Measurements from ENCODE around the gene GAL3ST2. TPM values are rescaled to one million over a fixed set of nuclear protein-coding genes. Genes with fewer than 3 reads are reported as not detected.

Gene GAL3ST2
- total RNA-seq, 2 experiments from 2014 or later: 1.1 TPM; not detected in 1

DNA sequence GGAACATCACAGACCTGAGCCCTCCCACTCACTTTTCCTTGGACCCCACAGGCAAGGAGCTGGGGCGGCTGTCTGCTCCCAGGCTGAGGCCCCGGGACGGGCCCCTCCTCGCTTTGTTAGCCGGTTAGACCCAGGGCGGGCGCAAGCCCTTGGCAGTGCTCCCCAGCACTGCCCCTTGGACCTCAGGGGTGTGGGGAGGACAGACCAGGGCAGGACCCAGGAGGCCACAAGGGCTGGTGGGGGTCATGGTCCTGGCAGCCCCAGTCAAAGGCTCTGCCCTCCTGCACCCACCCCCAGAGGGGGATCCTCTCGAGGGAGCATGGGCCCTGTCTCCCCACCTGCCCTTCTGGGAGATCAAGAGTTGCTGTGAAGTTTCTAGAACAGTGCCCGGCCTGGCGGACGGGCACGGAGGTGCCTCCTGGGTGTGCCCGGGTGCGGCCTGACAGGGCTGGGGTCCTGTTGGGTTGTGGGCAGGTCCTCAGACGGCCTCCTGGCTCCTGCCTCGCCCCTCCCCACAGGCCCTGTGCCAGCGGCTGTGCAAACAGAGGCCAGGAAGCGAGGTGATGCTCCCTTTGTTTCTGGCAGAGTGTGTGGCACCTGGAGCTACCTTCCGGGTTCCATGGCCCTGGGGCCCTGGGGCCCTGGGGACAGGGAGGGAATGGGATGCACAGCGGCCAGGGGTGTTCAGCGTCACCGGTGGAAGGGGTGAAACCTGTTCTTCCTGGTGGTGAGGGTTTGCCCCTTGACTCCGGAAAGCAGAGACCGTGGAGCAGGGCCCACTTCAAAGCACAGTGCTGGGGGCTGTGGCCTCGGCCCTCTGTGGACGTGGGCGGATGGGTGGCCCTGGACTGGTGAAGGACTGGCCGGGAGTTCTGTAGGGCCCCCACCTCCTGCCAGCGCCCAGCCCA is 2.9 kb upstream of the GAL3ST2 start:
- CTCF ChIA-PET (ENCODE audit: unreplicated experiment): no interaction called here

DNA sequence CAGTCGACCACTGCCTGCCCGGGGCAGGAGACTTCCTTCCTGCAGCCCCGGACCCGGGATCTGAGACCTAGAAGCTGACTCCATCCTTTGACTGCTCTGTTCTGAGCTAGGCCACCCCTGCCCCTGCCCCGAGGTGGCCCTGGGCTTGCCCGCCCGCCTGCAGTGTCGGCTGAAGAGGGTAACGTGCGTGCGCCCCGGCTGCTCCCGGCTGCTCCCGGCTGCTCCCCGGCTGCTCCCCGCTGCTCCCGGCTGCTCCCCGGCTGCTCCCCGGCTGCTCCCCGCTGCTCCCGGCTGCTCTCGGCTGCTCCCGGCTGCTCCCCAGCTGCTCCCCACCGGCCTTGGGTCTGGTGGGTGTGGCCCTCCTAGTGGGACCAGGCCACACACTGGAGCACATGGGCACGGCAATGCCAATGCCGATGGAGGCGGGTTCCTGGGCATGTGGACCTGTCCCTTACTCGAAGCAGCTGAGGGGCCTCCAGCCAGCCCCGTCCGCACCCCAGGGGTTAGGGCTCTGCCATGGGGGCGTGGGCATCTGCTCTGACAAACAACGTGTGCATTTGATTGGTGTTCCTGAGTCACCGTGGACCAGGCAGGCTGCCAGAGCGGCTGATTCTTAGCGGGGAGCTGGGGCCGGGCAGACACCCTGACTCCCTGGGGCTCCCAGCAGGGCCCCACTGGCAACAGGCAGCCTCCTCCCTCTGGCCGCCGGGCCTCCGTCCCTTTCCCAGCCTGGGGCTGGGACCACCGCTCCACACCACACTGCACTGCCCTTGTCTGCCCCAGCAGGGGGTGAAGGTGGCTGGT is 2.0 kb upstream of the GAL3ST2 start:
- ChIA-PET CTCF (ENCODE audit: unreplicated experiment) (no interaction called here), POLR2A (no interaction called here)
- Histone ChIP-seq H3K36me3 (ENCODE audit: insufficient read depth, low read length) (no peaks in the 10 kb centered on the region), H4K20me1 (ENCODE audit: insufficient read depth, low read length) (no peaks in the 10 kb centered on the region), H3K4me1 (ENCODE audit: insufficient read depth, low read length, poor library complexity, severe bottlenecking) (no peaks in the 10 kb centered on the region), H3K9me2 (ENCODE audit: insufficient read depth, low read length) (no peaks in the 10 kb centered on the region), H3K27ac (ENCODE audit: low read depth, low read length, poor library complexity, severe bottlenecking) (no peak overlapping the region), H2AFZ (ENCODE audit: low read length) (no peak overlapping the region), H3K4me3 (ENCODE audit: low read depth, low read length, poor library complexity, severe bottlenecking) (no peak overlapping the region), H3K79me2 (ENCODE audit: insufficient read depth, low read depth, low read length) (no peaks in the 10 kb centered on the region), H3K9me3 (ENCODE audit: low read length) (no peaks in the 10 kb centered on the region), H3K4me2 (ENCODE audit: low read length) (no peak overlapping the region)
- TF ChIP-seq EZH2phosphoT487 (IDR thresholded peaks at IDR 0.05; ENCODE audit: borderline replicate concordance, low read depth, low read length): no peak
- TF ChIP-seq, protein P1, sequence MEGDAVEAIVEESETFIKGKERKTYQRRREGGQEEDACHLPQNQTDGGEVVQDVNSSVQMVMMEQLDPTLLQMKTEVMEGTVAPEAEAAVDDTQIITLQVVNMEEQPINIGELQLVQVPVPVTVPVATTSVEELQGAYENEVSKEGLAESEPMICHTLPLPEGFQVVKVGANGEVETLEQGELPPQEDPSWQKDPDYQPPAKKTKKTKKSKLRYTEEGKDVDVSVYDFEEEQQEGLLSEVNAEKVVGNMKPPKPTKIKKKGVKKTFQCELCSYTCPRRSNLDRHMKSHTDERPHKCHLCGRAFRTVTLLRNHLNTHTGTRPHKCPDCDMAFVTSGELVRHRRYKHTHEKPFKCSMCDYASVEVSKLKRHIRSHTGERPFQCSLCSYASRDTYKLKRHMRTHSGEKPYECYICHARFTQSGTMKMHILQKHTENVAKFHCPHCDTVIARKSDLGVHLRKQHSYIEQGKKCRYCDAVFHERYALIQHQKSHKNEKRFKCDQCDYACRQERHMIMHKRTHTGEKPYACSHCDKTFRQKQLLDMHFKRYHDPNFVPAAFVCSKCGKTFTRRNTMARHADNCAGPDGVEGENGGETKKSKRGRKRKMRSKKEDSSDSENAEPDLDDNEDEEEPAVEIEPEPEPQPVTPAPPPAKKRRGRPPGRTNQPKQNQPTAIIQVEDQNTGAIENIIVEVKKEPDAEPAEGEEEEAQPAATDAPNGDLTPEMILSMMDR (conservative IDR thresholded peaks at IDR 0.05; ENCODE audit: low read length): no peak
- no peak for DNase-seq (ENCODE audit: low spot score)
- BruUV-seq (replicated peaks): no TSS peak
- intact Hi-C loops (cut with micrococcal nuclease; ENCODE audit: unreplicated experiment): no loop called here

More for the DNA sequence above, 2.9 kb upstream of the GAL3ST2 start:
- Histone ChIP-seq H2AFZ (ENCODE audit: low read length) (no peak overlapping the region), H4K20me1 (ENCODE audit: insufficient read depth, low read length) (no peaks in the 10 kb centered on the region), H3K27ac (ENCODE audit: low read depth, low read length, poor library complexity, severe bottlenecking) (no peak overlapping the region), H3K4me1 (ENCODE audit: insufficient read depth, low read length, poor library complexity, severe bottlenecking) (no peaks in the 10 kb centered on the region), H3K4me3 (ENCODE audit: low read depth, low read length, poor library complexity, severe bottlenecking) (no peak overlapping the region), H3K9me3 (ENCODE audit: low read length) (no peaks in the 10 kb centered on the region), H3K79me2 (ENCODE audit: insufficient read depth, low read depth, low read length) (no peaks in the 10 kb centered on the region), H3K4me2 (ENCODE audit: low read length) (no peak overlapping the region), H3K36me3 (ENCODE audit: insufficient read depth, low read length) (no peaks in the 10 kb centered on the region), H3K9me2 (ENCODE audit: insufficient read depth, low read length) (no peaks in the 10 kb centered on the region)
- no peak for DNase-seq (ENCODE audit: low spot score)
- BruUV-seq (replicated peaks): no TSS peak
- POLR2A ChIA-PET: interaction anchor here (1.0 kb wide), 1 partner anchor 9 kb away, joined by 3 read pairs; no protein-coding TSS in a partner anchor
- intact Hi-C loops (cut with micrococcal nuclease; ENCODE audit: unreplicated experiment): no loop called here
- TF ChIP-seq, protein P1 (conservative IDR thresholded peaks at IDR 0.05; ENCODE audit: low read length): no peak
- no peak for TF ChIP-seq EZH2phosphoT487 (IDR thresholded peaks at IDR 0.05; ENCODE audit: borderline replicate concordance, low read depth, low read length)
